SK-N-SH (cell line): ENCODE data around the gene STK32C. TPM values are rescaled to one million over a fixed set of nuclear protein-coding genes. Genes with fewer than 3 reads are reported as not detected.
A peak's percentile ranks its signal among the peaks of the same experiment; 100 is the strongest.

Experiments
- CTCF ChIA-PET: fragments of 300-600, 350-600 bp; formaldehyde crosslinking; extraction: SDS; loops from one replicate; lab custom pipeline; 2021; lab: Yijun Ruan, JAX
- POLR2A ChIA-PET: fragments of 350-600 bp; sonication (Branson Sonifier 250); formaldehyde crosslinking; extraction: SDS; loops from one replicate; lab custom pipeline; 2020; ENCODE audit warnings: antibody characterized with exemption, inconsistent platforms; lab: Yijun Ruan, JAX
- DNase-seq: peaks from one replicate; pipeline ENCODE4 v3.0.0; 2012
- H2AFZ ChIP-seq: fragments of 200-600 bp; sonication (generic); 2 replicates; pipeline ENCODE4 v1.8.1; 2016; ENCODE audit warnings: antibody characterized with exemption, mild to moderate bottlenecking, low read depth
- H3F3A ChIP-seq: fragments of 200-600 bp; sonication (generic); replicated peaks from 2 replicates; pipeline ENCODE3; 2016; ENCODE audit warnings: antibody characterized with exemption, mild to moderate bottlenecking; ENCODE audit not compliant: insufficient read depth
- H3K27ac ChIP-seq, 2 experiments: fragments of 200-500 bp in 1 of 2; fragments of 200-600 bp in 1 of 2; sonication (Bioruptor generic) in 1 of 2; sonication (generic), shearing (Covaris generic) in 1 of 2; 2 replicates each; pipeline versions ENCODE4 v1.5.1 to v1.6.1; 2014 to 2016; ENCODE audit warnings: low read depth in 2 of 2, inconsistent platforms in 1 of 2, low read length in 1 of 2, mild to moderate bottlenecking in 1 of 2, mixed read lengths in 1 of 2
- H3K27me3 ChIP-seq: fragments of 200-600 bp; sonication (generic), shearing (Covaris generic); 2 replicates; pipeline ENCODE4 v1.6.1; 2016; ENCODE audit warnings: mixed run types; ENCODE audit not compliant: insufficient read depth
- H3K36me3 ChIP-seq, 2 experiments: fragments of 200-500 bp in 1 of 2; fragments of 200-600 bp in 1 of 2; sonication (Bioruptor generic) in 1 of 2; sonication (generic) in 1 of 2; replicated peaks in 1 of 2; 2 replicates each; pipeline versions ENCODE3 to v1.5.1; 2014 to 2016; ENCODE audit warnings: low read length in 1 of 2, mild to moderate bottlenecking in 1 of 2; ENCODE audit not compliant: insufficient read depth in 2 of 2, control insufficient read depth in 1 of 2
- H3K4me1 ChIP-seq, 2 experiments: fragments of 200-500 bp in 1 of 2; fragments of 200-600 bp in 1 of 2; sonication (Bioruptor generic) in 1 of 2; sonication (generic), shearing (Covaris generic) in 1 of 2; 2 replicates each; pipeline versions ENCODE4 v1.5.1 to v1.6.1; 2014 to 2016; ENCODE audit warnings: low read depth in 1 of 2, low read length in 1 of 2, mixed run types in 1 of 2; ENCODE audit not compliant: insufficient read depth in 2 of 2, control insufficient read depth in 1 of 2
- H3K4me2 ChIP-seq: fragments of 200-600 bp; sonication (generic), shearing (Covaris generic); 2 replicates; pipeline ENCODE4 v1.6.1; 2017; ENCODE audit warnings: mixed run types
- H3K4me3 ChIP-seq, 2 experiments: fragments of 200-500 bp in 1 of 2; fragments of 200-600 bp in 1 of 2; sonication (Bioruptor generic) in 1 of 2; sonication (generic), shearing (Covaris generic) in 1 of 2; 2 replicates each; pipeline versions ENCODE4 v1.5.1 to v1.8.1; 2014 to 2016; ENCODE audit warnings: low read depth in 2 of 2, inconsistent platforms in 1 of 2, low read length in 1 of 2, mild to moderate bottlenecking in 1 of 2, mixed read lengths in 1 of 2, moderate library complexity in 1 of 2
- H3K79me2 ChIP-seq: fragments of 200-600 bp; sonication (generic); 2 replicates; pipeline ENCODE4 v1.8.1; 2017; ENCODE audit warnings: mild to moderate bottlenecking; ENCODE audit not compliant: insufficient read depth
- H3K9ac ChIP-seq: fragments of 200-600 bp; sonication (generic); 2 replicates; pipeline ENCODE4 v1.6.1; 2017; ENCODE audit warnings: mixed run types
- H3K9me2 ChIP-seq: fragments of 200-600 bp; sonication (generic); 2 replicates; pipeline ENCODE4 v1.6.1; 2017; ENCODE audit warnings: mixed run types
- H3K9me3 ChIP-seq: fragments of 200-600 bp; sonication (generic); 2 replicates; pipeline ENCODE4 v1.6.1; 2017; ENCODE audit warnings: mixed run types, mild to moderate bottlenecking, moderate library complexity
- H4K20me1 ChIP-seq: fragments of 200-600 bp; sonication (generic); 2 replicates; pipeline ENCODE4 v1.6.1; 2017; ENCODE audit warnings: mild to moderate bottlenecking, mixed run types; ENCODE audit not compliant: insufficient read depth
- ELF1 ChIP-seq: IDR thresholded peaks from 2 replicates; pipeline ENCODE4 v1.4.0; 2012
- EZH2phosphoT487 ChIP-seq: fragments of 200-600 bp; sonication (generic); IDR thresholded peaks from 2 replicates; pipeline ENCODE4 v1.6.1; 2017; ENCODE audit warnings: low read depth, mixed run types, mild to moderate bottlenecking, antibody characterized with exemption, moderate library complexity, borderline replicate concordance
- GABPA ChIP-seq: IDR thresholded peaks from 2 replicates; pipeline ENCODE4 v1.4.0; 2012; ENCODE audit warnings: low read depth, mild to moderate bottlenecking
- MEF2A ChIP-seq: IDR thresholded peaks from 2 replicates; pipeline ENCODE4 v1.4.0; 2012; ENCODE audit warnings: low read depth, borderline replicate concordance
- RCOR1 ChIP-seq: fragments of 150-350 bp; IDR thresholded peaks from 2 replicates; pipeline ENCODE4 v1.6.1; 2017; ENCODE audit warnings: antibody characterized with exemption, low read length
- SIN3A ChIP-seq: IDR thresholded peaks from 2 replicates; pipeline ENCODE4 v1.6.1; 2012; ENCODE audit warnings: low read depth, mild to moderate bottlenecking, low read length, moderate library complexity, borderline replicate concordance
- WGBS: methylation state at CpG from one replicate; pipeline ENCODE4 v1.1.6; 2017; ENCODE audit warnings: low lambda C conversion rate; 5-methylcytosine and 5-hydroxymethylcytosine counted together
- polyA plus RNA-seq, 3 experiments: library from polyadenylated mRNA; depleted of rRNA; stranded (reverse); fragments of >200 nt; gene quantifications; 2 replicates each; pipeline ENCODE4 v1.2.3, GENCODE V29; 2012
- TF ChIP-seq, protein P1 (sequence below): fragments of 150-350 bp; IDR thresholded peaks from 2 replicates; pipeline ENCODE4 v1.6.1; 2016; ENCODE audit warnings: mild to moderate bottlenecking, low read depth, low read length
- TF ChIP-seq, protein P2 (sequence below): IDR thresholded peaks from 2 replicates; pipeline ENCODE4 v1.4.0; 2012; ENCODE audit warnings: low read depth
- TF ChIP-seq, protein P3 (sequence below): IDR thresholded peaks from 2 replicates; pipeline ENCODE4; 2012

STK32C gene
- polyA plus RNA-seq, 1 of the 3 experiments (the other 2 are of a cell fraction): 27.8 TPM

DNA sequence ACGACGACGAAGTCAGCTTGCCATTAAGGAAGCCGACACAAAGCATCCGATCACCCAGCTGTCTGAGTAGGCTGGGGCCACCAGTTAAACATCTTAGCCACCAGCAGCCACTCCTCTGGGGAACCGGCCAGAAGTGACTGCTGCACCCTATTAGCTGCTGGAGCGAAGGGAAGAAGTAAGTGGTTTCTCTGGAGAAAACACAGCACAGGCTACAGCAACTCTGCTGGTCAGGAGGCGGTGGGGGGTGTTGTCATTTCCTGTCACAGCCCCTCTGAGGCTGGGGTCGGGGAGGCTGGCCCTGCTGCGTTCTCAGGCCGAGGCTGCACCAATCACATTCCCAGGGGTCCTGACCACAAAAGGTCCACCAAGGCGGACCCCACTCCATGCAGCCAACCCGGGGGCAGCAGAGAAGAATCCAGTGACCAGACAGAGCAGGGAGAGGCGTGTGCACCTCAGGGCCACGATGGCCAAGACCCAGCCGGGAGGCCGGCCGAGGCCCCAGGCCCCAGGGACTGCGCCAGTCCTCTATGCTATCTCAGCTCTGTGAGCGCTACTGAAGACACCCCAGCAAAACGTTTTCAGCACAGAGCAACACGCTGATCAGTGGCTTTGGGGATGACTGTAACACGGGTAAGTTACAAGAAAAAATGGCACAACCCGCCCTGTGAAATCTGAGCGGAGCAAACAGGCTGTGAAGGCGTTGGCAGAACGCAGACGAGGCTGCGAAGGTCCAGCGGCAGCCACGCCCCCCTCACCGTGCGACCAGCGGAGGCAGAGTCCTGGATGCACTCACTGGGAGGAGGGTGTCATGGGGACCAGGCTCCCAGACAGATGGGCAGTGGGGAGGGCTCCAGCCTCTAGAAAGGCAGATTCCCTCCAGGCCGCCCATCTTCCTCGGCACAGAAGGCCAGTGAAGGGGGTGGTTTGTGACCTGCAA lies 24.8 kb downstream of the STK32C start (continued):
- TF ChIP-seq, protein P1, sequence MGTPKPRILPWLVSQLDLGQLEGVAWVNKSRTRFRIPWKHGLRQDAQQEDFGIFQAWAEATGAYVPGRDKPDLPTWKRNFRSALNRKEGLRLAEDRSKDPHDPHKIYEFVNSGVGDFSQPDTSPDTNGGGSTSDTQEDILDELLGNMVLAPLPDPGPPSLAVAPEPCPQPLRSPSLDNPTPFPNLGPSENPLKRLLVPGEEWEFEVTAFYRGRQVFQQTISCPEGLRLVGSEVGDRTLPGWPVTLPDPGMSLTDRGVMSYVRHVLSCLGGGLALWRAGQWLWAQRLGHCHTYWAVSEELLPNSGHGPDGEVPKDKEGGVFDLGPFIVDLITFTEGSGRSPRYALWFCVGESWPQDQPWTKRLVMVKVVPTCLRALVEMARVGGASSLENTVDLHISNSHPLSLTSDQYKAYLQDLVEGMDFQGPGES: no peak
- TF ChIP-seq SIN3A (no peak), ELF1 (no peak), RCOR1 (no peak), MEF2A (no peak)
- TF ChIP-seq, protein P2, sequence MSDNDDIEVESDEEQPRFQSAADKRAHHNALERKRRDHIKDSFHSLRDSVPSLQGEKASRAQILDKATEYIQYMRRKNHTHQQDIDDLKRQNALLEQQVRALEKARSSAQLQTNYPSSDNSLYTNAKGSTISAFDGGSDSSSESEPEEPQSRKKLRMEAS: no peak
- TF ChIP-seq, protein P3, sequence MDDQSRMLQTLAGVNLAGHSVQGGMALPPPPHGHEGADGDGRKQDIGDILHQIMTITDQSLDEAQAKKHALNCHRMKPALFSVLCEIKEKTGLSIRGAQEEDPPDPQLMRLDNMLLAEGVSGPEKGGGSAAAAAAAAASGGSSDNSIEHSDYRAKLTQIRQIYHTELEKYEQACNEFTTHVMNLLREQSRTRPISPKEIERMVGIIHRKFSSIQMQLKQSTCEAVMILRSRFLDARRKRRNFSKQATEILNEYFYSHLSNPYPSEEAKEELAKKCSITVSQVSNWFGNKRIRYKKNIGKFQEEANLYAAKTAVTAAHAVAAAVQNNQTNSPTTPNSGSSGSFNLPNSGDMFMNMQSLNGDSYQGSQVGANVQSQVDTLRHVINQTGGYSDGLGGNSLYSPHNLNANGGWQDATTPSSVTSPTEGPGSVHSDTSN: no peak

- no peaks in the 10 kb centered on the region for H3K9me2 ChIP-seq
- no peak overlapping the region; a peak in 1 of 4 replicates for H3K27ac ChIP-seq
- ChIA-PET CTCF (interaction anchor here (1.1 to 1.8 kb wide), 2 partner anchors 16 to 42 kb away, joined by 3 to 5 read pairs; no protein-coding TSS in a partner anchor), POLR2A (interaction anchor here (0.8 to 1.5 kb wide), 2 partner anchors 11 to 112 kb away, joined by 3 read pairs; no protein-coding TSS in a partner anchor)
- H3K36me3 ChIP-seq: no peaks in the 10 kb centered on the region
- no peak overlapping the region for H3K4me2 ChIP-seq
- no peaks in the 10 kb centered on the region for H3K27me3 ChIP-seq
- H3K4me3 ChIP-seq: no peak overlapping the region
- WGBS: 70% methylated on average over 16 of the region's 34 CpGs
- no peaks in the 10 kb centered on the region for H3K79me2 ChIP-seq
- H4K20me1 ChIP-seq: no peaks in the 10 kb centered on the region
- no peak for TF ChIP-seq GABPA
- TF ChIP-seq EZH2phosphoT487: no peak
- TF ChIP-seq SIN3A: no peak
- TF ChIP-seq, all 33 proteins: peak for 0
- no peaks in the 10 kb centered on the region for H3F3A ChIP-seq
- no peak overlapping the region for H3K9ac ChIP-seq
- H3K9me3 ChIP-seq: no peaks in the 10 kb centered on the region
- H2AFZ ChIP-seq: no peak overlapping the region
- peak; percentile 79 for DNase-seq
- peaks cover 0 to 25% of the 10 kb centered on the region in 2 experiments; a peak in 2 of 4 replicates for H3K4me1 ChIP-seq
These were observed 25.7 kb downstream of the STK32C start for GRCh38 chr10:132281915-132282666.
